BE2C (cell line): ENCODE results near the gene SDHAF4.
"Not testable (repeated sequence)": the region's sequence is repeated elsewhere in the genome, so short reads cannot be mapped to it uniquely, and the experiment has no call there.

Experiments
- DNase-seq: peaks from one replicate; pipeline ENCODE4 v3.0.0-alpha.2; 2020
- H3K27me3 ChIP-seq: fragments of 250-450 bp; sonication (Bioruptor Pico); 2 replicates; pipeline ENCODE4 v1.5.1; 2020; ENCODE audit warnings: mild to moderate bottlenecking
- H3K36me3 ChIP-seq: fragments of 250-450 bp; sonication (Bioruptor Pico); 2 replicates; pipeline ENCODE4 v1.5.1; 2020; ENCODE audit warnings: mild to moderate bottlenecking
- H3K4me1 ChIP-seq: fragments of 250-450 bp; sonication (Bioruptor Pico); 2 replicates; pipeline ENCODE4 v1.5.1; 2020
- H3K4me3 ChIP-seq: 2 replicates; pipeline ENCODE4 v1.5.1; 2011; ENCODE audit warnings: low read depth, low read length
- H3K9me3 ChIP-seq: fragments of 250-450 bp; sonication (Bioruptor Pico); 2 replicates; pipeline ENCODE4 v1.5.1; 2020
- CTCF ChIP-seq: IDR thresholded peaks from 2 replicates; pipeline ENCODE4 v1.5.1; 2012; ENCODE audit warnings: mild to moderate bottlenecking, low read depth, low read length

SDHAF4 gene

GRCh38 chr6:70549327-70549726 is 17.4 kb upstream of the SDHAF4 start:
- H3K9me3 ChIP-seq: no peaks in the 10 kb centered on the region
- DNase-seq: no peak
- H3K4me1 ChIP-seq: no peaks in the 10 kb centered on the region
- H3K27me3 ChIP-seq: no peaks in the 10 kb centered on the region
- H3K36me3 ChIP-seq: no peaks in the 10 kb centered on the region
- no peak overlapping the region for H3K4me3 ChIP-seq
- no peak for TF ChIP-seq CTCF

GRCh38 chr6:70551566-70551965 is 15.2 kb upstream of the SDHAF4 start:
- no peaks in the 10 kb centered on the region for H3K36me3 ChIP-seq
- H3K9me3 ChIP-seq: no peaks in the 10 kb centered on the region
- no peak for TF ChIP-seq CTCF
- DNase-seq: no peak
- H3K4me1 ChIP-seq: no peaks in the 10 kb centered on the region
- H3K4me3 ChIP-seq: no peak overlapping the region
- no peaks in the 10 kb centered on the region for H3K27me3 ChIP-seq

- H3K4me3 ChIP-seq, H3K4me1 ChIP-seq, H3K36me3 ChIP-seq, H3K27me3 ChIP-seq, H3K9me3 ChIP-seq, DNase-seq: not testable (repeated sequence)
Measured at GRCh38 chr6:70552286-70552940, 14.3 kb upstream of the SDHAF4 start.

GRCh38 chr6:70552974-70553373 is 13.8 kb upstream of the SDHAF4 start:
- Histone ChIP-seq H3K27me3 (no peaks in the 10 kb centered on the region), H3K4me3 (no peak overlapping the region), H3K36me3 (no peaks in the 10 kb centered on the region), H3K4me1 (no peaks in the 10 kb centered on the region), H3K9me3 (no peaks in the 10 kb centered on the region)
- DNase-seq: no peak
- TF ChIP-seq CTCF: no peak

GRCh38 chr6:70557998-70558397 is 8.7 kb upstream of the SDHAF4 start:
- Histone ChIP-seq H3K4me1 (no peaks in the 10 kb centered on the region), H3K9me3 (no peaks in the 10 kb centered on the region), H3K27me3 (no peaks in the 10 kb centered on the region), H3K4me3 (no peak overlapping the region), H3K36me3 (no peaks in the 10 kb centered on the region)
- DNase-seq: no peak
- TF ChIP-seq CTCF: no peak

GRCh38 chr6:70562401-70562800 is 4.3 kb upstream of the SDHAF4 start:
- not testable (repeated sequence) for H3K4me1 ChIP-seq, H3K36me3 ChIP-seq, H3K4me3 ChIP-seq, H3K9me3 ChIP-seq, H3K27me3 ChIP-seq, DNase-seq

GRCh38 chr6:70563530-70563929 is 3.2 kb upstream of the SDHAF4 start:
- no peak overlapping the region for H3K4me3 ChIP-seq
- no peaks in the 10 kb centered on the region for H3K4me1 ChIP-seq
- H3K9me3 ChIP-seq: no peaks in the 10 kb centered on the region
- H3K27me3 ChIP-seq: no peaks in the 10 kb centered on the region
- no peaks in the 10 kb centered on the region for H3K36me3 ChIP-seq
- DNase-seq: no peak
- no peak for TF ChIP-seq CTCF
